ENCODE measurements around the gene TREM2.
"Not testable (repeated sequence)": the region's sequence is repeated elsewhere in the genome, so short reads cannot be mapped to it uniquely, and the experiment has no call there.

TREM2 gene

GRCh38 chr6:41153992-41154625 is 8.8 kb downstream of the TREM2 start, which contains the start of gene TREML1:
TREML1 (minus strand) TSS chr6:41154347; CDS start chr6:41154288, 59 bp downstream.
- no peak for DNase-seq

GRCh38 chr6:41153451-41153850 is 9.5 kb downstream of the TREM2 start:
- DNase-seq, result no peak

- no peak for DNase-seq
Measured at GRCh38 chr6:41150671-41151070, 12.2 kb downstream of the TREM2 start.

GRCh38 chr6:41147917-41148316 is 15.0 kb downstream of the TREM2 start:
- no peak for DNase-seq

GRCh38 chr6:41136911-41137310 is 26.0 kb downstream of the TREM2 start:
- DNase-seq, result no peak

GRCh38 chr6:41135062-41135832 is 27.7 kb downstream of the TREM2 start:
- DNase-seq, result no peak

- no peak for DNase-seq
Measured at GRCh38 chr6:41132254-41132653, 30.7 kb downstream of the TREM2 start.

- no peak for DNase-seq
Measured at GRCh38 chr6:41125282-41125681, 37.6 kb downstream of the TREM2 start.

GRCh38 chr6:41122918-41123317 is 40.0 kb downstream of the TREM2 start:
- DNase-seq, result no peak

GRCh38 chr6:41122373-41122772 is 40.5 kb downstream of the TREM2 start:
- DNase-seq, result no peak

- no peak for DNase-seq
Measured at GRCh38 chr6:41120058-41120457, 42.9 kb downstream of the TREM2 start.

- no peak for DNase-seq
Measured at GRCh38 chr6:41119508-41119907, 43.4 kb downstream of the TREM2 start.

- not testable (repeated sequence) for DNase-seq
Measured at GRCh38 chr6:41115027-41115426, 47.9 kb downstream of the TREM2 start.

GRCh38 chr6:41111017-41111416 is 51.9 kb downstream of the TREM2 start:
- DNase-seq, result no peak

All from hematopoietic multipotent progenitor cell treated with erythropoietin and hydrocortisone succinate and interleukin-3 and kit ligand, for 6 days (in vitro differentiated cells).